ENCODE results near the gene JOSD1.

The JOSD1 gene

DNA sequence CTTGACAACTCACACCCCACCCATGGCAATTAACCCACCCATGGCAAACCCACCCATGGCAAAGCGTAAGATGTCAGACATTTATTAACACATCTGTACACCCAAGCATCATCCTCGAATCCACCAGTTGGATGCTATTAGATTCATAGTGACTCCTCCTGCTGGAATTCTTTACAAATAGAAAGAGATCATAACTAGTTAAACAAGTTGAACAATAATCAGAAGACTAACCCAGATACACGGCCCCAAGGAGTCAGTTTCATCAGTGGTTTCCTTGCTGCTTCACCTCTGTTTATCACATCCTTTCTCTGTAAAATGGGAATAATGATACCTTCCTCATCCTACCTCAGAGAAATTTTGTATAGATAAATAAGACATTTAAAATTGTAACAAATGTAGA lies 10.1 kb upstream of the JOSD1 start:
- no peak for DNase-seq

DNA sequence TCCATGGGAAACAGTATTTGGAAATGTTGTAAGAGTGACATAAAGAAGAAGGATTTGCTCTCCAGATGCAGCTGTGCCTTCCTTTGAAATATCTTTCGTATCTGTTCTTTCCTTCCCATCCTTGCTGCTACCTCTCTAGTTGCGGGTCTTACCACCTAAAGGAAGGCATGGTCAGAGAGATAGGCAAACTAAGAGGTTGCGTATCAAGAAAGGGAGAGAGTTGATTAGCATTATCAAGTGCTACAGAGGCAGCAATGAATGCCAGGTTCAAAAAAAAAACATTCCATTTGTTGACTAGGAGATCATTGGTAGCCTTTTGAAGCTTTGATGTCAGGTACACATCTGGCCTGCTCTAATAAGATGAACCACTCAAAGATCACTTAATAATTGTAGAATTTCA lies 9.6 kb upstream of the JOSD1 start:
- DNase-seq, result no peak

GRCh38 chr22:38709306-38709705 lies 8.6 kb upstream of the JOSD1 start:
- no peak for DNase-seq

- no peak for DNase-seq
Measured at GRCh38 chr22:38707984-38708383, 7.2 kb upstream of the JOSD1 start.

GRCh38 chr22:38707346-38707745 lies 6.6 kb upstream of the JOSD1 start:
- no peak for DNase-seq

DNA sequence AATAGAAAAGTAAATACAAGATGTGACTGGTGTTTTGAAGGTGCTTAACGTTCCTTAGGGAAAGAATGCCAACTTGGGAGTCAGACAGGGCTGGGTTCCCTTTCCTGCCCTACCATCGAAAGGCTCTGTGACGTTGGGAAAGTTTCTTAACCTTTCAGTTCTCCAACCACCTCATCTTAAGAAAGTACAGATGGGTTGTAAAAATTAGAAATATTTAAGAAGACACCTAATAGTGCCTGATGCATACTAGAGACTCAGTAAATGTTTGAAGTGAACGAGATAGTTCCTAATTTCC lies 6.1 kb upstream of the JOSD1 start:
- DNase-seq, result no peak

- peak in 1 of 2 donors; percentile 19 for DNase-seq
Measured at GRCh38 chr22:38706101-38706900, 5.6 kb upstream of the JOSD1 start.

DNA sequence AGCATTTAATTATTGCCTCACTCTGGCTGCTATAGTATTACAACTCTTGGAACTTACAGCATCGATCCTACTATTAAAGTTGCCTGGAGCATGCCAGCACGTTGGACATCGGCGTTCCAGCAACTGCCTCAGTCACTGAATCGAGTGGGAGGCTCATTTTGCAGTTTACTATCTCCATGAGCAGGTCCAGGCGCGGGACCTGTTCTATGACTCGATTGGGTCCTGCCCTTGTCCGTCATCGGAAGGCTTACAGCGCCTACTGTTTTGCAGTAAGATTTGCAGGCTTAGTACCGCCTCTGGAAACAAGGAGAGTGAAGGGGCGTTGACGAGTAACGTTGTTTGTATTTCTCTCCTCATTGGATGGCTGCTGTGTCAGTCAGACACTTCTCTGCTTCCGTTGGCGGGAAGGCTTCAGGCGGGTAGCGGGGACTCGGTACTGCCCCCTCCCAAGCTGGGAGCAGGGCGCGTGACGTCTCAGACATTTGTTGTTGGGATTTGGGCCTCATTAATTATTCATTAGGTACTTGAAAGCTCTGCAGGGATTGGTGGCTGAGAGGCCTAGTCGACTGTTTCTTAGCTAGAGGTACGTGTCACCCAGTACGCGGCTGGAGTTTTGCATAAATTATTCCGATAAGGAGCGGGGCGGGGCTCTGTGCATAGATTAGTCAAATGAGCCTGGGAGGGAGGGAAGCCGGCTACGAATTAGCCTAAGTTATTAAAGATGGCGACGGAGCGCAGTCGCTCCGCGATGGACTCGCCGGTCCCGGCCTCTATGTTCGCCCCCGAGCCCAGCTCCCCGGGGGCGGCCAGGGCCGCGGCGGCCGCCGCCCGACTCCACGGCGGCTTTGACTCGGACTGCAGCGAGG lies 4.7 kb upstream of the JOSD1 start, which contains the start of gene GTPBP1:
Gene GTPBP1 (plus strand): TSS at position 710 of the 866 bp plus-strand sequence. CDS start 12 bp downstream, at position 722.
- peak; percentile 91 to 94 for DNase-seq

DNA sequence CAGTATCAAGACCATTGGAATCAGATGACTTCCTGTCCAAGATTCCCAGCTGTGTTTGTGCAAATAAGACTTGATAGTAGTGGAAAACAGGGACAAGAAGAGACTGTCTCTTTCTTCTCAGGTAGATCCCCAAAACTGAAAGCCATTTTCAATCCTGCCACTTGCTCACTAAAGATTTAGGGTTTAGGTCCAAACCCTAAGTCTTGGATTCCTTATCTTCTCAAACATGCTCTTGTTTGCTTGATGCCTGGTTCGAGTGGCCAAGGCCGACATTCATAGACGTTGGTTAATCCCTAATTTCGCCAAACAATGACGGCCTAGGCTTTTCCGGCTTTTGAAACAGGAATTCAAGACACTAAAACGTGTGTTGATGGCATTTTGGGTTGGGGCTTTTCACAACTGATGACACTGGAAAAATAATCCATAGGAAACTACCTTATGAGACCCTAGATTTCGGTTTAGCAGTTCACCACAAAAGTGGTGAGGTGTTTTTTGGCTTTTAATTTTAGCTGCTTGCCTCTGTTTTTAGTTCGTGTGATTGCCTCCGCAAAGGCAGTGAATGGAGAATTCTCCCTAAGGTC lies 4.0 kb upstream of the JOSD1 start:
- DNase-seq, result no peak

GRCh38 chr22:38700270-38700788 lies 414 bp downstream of the JOSD1 start:
- DNase-seq, result peak in 1 of 2 donors; percentile 37

GRCh38 chr22:38699784-38700183 lies 959 bp downstream of the JOSD1 start:
- DNase-seq, result no peak

- DNase-seq, result no peak
Measured at GRCh38 chr22:38699143-38699542, 1.6 kb downstream of the JOSD1 start.

DNA sequence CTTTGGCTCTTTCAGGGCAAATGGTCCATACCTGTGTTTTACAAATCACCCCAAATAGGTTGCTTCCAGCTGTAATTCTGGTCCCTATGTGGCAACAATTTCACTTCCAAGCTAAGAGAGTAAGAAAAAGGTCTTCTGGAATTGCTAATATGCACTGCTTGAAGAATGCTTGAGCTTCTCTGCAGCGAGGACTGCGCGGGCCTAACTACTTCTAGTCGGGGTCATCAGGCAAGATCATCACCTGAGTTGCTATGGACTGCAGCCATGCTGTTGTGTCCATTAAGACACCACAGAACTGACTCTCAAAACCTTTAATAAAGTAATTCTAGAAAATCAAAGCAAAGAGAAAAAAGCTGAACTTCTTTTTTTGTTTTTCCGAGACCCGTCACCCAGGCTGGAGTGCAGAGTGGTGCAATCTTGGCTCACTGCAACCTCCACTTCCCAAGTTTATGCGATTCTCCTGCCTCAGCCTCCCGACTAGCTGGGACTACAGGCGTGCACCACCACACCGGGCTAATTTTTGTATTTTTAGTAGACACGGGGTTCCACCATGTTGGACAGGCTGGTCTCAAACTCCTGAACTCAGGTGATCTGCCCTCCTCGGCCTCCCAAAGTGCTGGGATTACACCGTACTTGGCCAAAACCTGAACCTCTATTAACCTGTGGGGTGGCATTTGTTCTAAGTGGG lies 2.2 kb downstream of the JOSD1 start:
- DNase-seq, result no peak

DNA sequence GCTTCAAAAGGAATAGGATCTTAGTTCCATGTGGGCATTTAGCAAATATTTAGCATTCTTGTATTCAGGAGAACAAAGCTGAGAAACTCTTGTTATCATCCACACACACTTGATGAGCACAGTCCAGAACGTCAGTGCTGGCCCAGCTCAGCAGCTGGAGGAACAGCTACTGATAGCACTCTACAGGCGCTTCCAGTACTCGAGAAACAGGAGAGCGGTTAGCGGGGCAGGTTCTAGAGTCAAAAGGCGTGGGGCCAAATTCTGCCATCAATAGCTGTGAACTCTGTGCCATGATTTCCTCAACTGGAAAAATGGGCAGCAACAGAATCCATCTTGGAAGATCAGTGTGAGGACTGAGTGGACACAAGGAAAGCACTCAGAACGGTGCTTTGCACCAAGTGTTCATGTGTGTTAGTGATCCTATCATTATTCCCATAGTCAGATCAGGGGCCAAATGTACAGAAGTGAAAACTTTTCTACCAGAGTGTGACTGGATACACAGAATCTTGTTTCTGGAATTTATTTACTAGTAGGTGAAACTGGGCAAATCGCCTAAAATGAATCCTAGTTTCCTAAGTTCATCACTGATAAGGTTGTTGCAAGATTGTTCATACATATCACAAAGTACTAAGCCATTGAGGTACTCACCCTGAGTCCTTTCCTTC lies 3.2 kb downstream of the JOSD1 start:
- no peak for DNase-seq

- peak in 1 of 2 donors; percentile 29 for DNase-seq
Measured at GRCh38 chr22:38696606-38697424, 3.9 kb downstream of the JOSD1 start.

DNA sequence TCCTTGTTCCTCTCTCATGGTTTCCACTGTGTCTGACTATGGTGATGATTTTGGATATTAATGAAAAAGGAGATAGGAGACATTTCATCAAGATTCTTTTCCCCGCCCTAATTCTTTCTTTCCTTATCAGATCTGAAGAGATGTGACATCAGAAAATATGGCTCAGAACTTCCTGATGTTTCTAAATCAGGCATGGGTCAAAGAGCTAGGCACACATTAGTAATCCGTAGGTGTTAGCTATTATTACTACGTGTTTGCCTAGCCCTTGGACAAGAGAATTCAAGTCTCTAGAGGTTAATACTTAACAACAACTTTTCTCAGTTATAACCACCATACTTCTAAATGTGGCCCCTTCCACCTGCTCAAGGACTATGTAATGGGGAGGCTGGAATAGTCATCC lies 5.8 kb downstream of the JOSD1 start:
- no peak for DNase-seq

DNA sequence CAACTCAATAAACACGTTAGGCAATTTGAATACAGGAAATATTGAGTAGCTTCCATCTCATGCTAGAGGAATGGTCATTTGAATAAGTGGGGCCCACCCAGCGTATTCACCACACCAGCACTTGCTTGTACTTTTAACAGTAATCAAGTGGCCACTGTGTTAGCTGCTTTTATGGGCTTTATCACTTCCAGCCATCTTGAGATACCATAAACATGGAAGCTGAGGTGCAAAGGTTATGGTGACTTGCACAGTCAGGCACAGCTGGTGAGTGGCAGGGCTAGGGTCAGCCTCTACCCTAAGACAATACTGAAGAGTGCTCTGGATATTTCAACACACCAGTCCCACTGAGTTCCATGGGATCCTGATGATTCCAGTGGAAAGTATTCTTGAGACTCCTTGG lies 6.7 kb downstream of the JOSD1 start:
- no peak for DNase-seq

- no peak for DNase-seq
Measured at GRCh38 chr22:38689651-38690050, 11.1 kb downstream of the JOSD1 start.

DNA sequence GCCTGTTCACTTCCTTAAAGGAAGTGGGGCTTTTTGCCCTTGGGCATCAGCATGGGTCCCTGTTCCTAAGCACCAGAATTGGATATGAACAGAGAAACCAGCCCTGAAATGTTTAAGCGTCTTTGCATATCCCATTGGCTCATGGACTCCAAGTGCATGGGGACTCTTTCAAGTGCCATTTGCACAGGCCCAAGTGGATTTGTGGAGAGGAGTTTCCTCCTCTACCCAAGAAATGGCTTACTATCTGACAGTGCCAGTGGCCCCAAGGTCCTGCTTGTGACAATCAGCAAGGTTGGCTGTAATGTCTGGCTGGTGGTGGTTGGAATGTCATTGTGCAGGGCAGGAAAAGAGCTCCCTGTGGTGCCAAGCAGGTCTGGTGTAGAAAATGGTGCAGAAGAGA lies 15.0 kb downstream of the JOSD1 start:
- DNase-seq, result no peak

DNA sequence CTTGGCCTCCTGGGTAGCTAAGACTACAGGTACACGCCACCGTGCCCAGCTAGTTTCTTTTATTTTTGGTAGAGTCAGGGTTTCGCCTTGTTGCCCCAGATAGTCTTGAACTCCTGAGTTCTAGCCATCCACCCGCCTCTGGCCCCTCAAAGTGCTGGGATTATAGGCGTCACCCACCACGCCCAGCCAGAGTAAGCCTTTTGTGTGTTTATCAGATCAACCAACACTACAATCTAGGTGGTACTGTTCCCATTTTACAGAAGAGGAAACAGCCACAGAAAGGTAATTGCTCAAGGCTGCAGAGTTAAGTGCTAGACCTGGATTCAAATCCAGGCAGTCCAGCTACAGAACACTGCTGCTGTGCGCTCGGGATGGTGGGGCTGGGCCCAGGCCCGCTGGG lies 15.8 kb downstream of the JOSD1 start:
- DNase-seq, result no peak

DNA sequence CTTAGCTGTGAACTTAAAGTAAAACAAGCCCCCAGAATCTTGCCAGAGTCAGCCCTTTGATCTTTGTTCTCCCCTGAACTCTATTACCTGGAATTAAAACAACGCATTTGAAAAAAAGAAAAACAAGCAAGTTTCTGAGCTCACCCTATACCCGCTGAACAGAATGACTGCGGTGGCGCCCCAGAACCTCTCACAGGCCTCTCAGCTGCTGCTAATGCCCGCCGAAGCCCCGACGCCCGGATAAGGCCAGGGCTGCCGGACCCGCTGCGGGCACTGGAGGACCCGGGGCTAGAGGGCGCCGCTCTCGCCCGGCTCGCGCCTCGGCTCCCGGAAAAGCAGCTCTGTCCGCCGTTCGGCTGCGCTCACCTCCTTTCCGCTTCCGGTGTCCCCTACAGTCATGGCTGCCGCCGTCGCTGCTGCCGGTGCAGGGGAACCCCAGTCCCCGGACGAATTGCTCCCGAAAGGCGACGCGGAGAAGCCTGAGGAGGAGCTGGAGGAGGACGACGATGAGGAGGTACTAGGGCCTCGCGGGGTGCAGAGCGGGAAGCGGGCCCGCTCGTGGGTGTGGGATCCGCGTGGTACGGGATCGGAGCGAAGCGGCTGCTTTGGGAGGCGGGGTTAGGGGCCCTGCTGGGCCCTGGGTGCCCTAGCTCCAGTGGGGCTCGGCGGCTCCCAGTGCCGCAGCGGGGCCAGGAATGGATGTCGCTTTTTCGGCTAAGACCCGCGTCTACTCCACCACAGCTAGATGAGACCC lies 19.0 kb downstream of the JOSD1 start, which contains the start of gene TOMM22:
Gene TOMM22 (plus strand): TSS at position 376 of the 754 bp plus-strand sequence. CDS start 22 bp downstream, at position 398.
- DNase-seq, result peak; percentile 79 to 82

Measured in stimulated activated CD4-positive, alpha-beta T cell treated with anti-CD3 and anti-CD28 coated beads, Interleukin-2, amount 100 ng/mL, for 48 hours (primary cell).